GDM1 (cell line): ENCODE results near the gene GDE1.

Source experiments
- DNase-seq: peaks from one replicate; lab custom pipeline; 2025; lab: John Stamatoyannopoulos, UW

GDE1 gene

DNA sequence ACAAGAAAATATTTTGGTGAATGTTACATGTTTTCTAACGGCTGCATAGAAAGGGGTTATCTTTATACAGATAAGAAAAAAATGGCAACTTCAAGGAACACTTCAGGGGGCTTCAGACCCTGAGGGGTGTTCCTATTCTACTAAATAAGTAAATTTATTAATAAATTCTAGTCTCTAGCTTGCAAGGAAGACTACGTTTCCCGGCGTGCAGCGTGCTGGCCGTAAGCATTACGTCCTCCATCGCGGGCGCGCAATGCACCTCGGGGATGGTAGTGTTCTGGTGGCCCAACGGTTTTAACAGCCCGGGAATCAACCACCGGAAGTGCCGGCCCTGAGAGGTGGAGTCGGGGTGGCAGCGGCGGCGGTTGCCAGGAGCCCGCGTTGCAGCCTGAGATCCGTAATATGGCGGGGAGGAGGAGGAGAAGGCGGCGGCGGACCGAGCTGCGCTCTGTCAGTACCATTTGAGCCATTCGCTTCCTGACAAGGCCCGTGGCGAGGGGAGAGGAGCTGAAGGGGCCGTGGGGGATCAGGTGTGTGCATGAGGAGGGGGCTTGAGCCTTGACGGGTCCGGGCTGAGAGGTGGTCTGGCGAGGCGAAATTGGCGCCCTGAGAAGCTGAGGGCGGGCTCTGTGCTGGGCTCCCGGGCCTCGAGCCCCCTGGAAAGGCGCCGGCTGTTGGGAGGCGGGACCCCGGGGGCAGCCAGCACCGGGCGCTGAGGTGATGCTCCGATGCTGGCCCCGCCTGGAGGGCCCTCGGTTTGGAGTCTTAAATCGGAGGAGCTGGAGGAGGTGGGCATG is 1.9 kb upstream of the GDE1 start, which contains the start of gene CCP110:
TSS of gene CCP110 (plus strand) at position 384 of the 797 bp plus-strand sequence. CDS start 3,940 bp downstream, outside the sequence.
- DNase-seq = peak; percentile 89

DNA sequence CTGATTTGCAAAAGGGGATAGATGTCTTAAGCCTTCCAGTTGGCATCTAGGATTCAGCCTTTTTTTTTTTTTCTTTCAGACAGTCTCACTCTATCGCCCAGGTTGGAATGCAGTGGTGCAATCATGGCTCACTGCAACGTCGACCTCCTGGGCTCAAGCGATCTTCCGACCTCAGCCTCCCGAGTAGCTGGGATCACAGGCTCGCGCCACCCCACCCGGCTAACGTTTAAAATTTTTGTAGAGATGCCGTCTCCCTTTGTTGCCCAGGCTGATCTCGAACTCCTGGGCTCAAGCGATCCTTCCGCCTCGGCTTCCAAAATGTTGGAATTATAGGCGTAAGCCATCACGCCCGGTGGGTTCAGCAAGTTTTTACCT is 1.3 kb upstream of the GDE1 start:
- DNase-seq = no peak

DNA sequence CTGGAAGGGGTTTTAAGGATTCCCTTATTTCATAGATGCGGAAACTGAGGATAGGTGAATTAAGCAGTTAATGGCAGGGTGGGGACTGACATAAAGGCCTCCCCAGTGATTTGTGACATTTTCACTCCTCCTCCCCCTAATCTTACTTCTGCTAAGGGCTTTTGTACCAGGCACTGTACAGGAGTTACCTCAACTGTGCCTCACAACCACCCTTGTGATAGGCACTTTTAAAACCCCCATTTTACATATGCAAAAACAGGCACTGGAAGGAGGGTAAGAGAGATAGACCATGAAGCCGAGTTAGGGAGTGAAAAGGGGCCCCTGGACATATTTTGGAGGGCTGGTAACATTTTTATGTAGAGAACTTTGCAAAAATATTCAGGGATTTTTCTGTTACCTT is 862 bp upstream of the GDE1 start:
- DNase-seq = no peak

DNA sequence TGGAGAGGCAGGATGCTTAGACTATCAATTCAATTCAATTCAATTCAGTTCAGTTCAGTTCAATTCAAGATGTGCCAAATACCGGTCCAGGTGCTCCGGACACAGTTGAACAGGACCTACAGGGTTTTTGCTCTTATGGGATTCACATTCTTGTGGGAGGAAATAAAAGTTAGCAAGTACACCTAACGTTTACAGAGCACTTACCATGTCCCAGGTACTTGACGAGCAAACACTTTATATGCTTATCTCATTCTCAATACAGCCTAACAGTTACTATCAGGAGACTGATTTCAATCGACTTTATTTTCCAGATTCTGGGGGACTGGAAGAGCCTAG is 467 bp upstream of the GDE1 start:
- DNase-seq = no peak

DNA sequence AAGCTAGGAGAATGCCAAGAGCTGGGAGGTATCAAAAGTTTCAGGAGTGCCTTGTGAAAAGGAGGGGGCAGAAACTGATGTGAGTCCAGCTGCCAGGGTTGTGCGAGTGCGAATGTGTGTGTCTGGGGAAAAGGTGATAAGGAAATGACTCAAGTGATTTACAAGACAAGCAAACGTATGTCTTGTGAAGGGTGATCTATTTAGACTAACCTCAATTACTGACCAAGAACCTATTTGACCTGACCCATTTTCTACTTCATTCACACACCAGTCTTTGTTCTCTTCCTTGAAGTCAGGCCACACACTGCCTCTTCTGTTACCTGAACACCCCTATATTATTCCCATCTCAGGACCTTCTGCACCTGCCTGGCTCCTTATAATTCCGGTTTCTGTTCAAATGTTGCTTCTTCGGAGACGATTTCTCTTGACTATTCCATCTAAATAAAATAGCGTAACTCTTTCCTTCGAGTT is 1.0 kb downstream of the GDE1 start:
- DNase-seq = peak; percentile 2

DNA sequence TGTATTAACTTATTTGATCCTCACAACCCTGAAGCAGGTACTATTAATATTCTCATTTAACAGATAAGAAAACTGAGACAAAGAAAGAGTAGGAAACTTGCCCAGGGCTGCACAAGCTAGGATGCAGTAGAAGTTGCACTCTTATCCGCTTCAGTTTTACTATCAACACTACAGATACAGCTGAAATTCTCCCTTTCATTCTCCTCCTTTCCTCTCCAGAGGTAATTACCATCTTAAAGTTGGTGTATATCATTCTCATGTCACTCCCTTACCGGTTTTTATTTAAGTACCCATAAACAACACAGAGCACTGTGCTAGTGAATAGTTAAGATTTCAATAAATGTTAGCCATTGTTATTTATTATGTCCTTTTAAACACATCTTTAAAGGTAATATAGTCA is 3.5 kb downstream of the GDE1 start:
- no peak for DNase-seq

DNA sequence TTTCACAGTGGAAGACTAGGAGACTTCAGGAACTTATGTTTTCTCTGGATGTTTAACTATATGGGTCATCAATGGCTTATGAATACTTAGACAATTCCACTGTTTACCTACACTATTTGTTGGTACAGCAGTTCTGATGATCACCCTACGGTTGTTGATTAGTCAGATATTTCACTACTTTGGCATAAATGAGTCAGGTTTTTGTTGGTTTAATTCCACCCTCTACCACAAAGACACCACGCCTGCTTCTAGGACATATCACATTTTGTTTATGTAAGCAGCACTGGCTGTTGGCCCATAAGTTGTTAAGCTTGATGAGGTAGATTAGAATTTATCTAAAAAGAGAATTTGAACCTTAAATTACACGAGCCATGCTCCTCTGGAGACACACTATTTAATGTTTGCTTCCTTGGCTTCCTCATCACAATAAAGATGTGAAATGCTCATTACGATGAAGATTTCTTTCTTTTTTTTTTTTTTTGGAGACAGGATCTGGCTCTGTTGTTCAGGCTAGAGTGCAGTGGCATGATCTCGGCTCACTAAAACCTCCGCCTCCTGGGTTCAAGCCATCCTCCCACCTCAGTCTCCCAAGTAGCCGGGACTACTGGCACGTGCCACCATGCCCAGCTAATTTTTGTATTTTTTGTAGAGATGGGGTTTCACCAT is 4.3 kb downstream of the GDE1 start:
- DNase-seq = no peak

DNA sequence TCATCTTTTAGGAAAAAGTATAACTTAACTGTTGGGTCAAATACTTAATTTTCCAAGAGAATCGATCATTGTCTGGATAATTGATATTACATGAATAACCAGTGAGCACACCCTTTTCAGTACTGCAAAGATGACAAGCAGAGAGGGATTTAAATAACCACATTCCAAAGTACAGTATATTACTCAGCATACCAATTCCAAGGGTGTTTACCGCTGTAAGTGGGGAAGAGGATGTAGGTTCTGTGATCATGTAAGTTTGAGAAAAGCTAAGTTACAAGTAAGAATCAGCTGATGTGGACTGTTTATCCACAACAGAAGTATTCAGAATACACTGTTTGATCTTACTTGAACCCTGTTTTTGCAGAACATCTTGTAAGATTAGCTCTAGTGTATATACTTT is 6.1 kb downstream of the GDE1 start:
- DNase-seq = no peak

DNA sequence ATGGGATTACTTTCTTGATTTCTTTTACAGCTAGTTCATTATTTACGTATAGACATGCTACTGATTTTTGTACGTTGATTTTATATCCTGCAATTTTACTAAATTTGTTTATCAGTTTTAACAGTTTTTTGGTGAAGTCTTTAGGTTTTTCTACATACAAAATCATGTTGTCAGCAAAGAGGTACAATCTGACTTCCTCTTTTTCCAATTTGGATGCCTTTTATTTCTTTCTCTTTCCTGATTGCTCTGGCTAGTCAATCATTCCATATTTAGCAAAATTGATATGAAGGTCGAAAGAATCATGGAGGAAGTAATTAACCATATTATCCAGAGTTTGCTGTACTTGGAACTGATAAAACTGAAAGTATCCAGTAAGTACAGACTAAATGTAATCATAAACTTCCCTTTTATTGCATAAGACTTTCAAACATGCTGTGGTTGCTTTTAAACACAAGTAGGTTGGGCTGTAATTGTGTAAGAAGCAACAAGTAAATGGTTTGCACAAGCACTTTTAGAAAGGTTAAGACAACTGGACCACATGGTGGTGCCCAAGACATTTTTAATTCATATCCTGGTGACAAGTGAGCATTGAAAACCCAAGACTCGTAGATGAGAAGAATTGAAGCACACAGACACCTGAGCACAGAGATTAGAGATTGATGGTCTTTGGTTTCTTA is 8.4 kb downstream of the GDE1 start:
- no peak for DNase-seq

DNA sequence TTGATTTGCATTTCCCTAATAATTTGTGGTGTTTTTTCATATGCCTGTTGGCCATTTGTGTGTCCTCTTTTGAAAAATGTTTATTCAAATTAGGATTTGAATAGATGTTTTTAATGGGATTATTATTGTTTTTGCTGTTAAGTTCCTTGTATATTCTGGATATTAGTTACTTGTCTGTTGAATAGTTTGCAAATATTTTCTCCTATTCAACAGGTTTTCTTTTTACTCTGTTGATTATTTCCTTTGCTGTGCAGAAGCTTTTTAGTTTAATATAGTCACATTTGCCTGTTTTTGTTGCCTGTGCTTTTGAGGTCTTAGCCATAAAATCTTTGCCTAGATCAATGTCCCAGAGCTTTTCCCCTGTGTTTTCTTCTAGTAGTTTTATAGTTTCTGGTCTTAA is 9.6 kb downstream of the GDE1 start:
- no peak for DNase-seq

DNA sequence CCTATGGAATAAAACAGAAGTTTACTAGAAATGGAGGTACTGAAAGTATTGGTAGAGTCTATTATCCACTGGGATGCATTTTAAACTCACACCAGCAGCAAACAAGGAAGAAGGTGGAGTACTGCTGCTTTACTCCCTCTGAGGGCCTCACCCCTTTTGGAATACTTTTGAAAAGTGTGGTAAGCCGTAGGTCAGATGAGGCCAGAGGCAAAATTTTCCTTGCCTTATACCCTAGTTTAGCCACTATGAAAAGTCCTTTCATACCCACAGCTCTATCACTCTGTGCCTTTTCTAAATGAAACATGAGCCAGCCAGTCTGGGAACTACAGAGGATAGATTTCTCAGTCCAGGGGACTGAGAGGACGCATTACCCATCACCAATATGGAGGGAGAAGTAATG is 14.0 kb downstream of the GDE1 start:
- no peak for DNase-seq

DNA sequence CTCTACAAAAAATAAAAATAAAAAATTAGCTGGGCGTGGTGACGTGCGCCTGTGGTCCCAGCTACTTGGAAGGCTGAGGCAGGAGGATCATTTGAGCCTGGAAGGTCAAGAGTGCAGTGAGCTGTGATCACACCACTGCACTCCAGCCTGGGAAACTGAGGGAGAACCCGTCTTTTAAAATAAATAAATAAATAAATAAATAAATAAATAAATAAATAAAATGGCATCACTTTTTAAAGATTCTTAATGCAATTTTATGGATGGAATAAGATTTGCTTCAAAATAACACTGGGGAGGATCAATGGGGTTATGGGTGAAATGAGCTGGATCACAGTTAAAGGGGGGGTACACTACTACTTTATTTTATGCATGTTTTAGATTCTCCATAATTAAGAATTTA is 14.9 kb downstream of the GDE1 start:
- no peak for DNase-seq

DNA sequence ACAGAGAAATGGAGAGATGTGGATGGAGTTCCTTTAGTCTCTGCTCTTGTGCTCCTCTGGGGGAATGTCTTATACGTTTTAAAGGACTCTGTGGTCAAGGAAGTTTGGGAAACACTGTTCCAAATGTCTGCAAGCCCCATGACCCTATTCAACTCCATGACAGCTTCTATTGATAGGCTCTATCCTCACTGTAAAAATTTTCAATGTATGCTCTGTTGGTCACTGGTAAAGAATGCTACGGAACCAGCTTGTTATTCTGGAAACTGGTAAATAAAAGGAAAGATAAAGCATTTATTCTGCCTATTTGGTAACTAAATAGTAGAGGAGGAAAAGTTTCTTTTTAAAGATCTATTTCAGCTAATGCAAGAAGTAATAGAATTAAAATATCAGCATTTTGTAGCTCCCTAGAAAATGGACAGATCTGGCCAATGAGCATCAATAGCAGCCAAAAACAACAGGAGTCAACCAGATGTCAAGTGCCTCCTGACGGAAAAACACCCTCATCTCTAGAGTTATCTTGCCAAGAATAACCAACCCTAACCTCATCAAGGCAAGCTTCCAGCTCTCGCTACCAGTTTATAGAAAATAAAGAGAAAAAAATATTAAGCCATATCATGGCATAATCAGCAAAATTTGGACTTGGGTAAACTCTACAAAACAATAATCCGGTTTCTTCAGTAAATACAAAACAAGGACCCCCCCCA is 16.1 kb downstream of the GDE1 start:
- no peak for DNase-seq

DNA sequence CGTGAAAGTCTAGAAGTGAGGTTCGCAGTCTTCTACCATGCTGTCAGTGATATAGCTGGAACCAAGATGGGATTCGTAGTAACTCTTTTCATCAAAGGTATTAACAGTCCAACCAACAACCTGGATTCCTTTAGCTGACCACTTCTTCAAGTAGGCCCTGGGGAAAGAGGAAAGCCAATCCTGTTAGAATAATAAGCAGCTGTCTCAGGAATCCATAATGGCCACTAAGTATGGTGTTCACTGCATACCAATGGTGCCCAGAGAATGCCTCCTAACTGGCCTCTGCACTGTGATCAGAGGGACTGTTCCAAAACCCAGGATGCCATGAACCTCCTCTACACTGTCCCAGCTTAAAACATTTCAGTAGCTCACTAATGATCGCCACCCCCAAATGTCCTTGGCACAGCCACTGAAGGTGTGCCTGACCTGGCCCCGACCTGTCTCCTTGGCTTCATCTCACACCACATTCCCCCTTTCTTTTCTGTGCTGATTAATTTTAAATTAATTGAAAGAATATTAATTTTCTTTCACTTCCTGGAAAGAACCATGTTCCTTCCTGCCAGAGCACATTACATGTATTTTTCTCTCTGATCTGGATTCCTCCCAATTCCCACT is 18.3 kb downstream of the GDE1 start:
- DNase-seq = no peak

DNA sequence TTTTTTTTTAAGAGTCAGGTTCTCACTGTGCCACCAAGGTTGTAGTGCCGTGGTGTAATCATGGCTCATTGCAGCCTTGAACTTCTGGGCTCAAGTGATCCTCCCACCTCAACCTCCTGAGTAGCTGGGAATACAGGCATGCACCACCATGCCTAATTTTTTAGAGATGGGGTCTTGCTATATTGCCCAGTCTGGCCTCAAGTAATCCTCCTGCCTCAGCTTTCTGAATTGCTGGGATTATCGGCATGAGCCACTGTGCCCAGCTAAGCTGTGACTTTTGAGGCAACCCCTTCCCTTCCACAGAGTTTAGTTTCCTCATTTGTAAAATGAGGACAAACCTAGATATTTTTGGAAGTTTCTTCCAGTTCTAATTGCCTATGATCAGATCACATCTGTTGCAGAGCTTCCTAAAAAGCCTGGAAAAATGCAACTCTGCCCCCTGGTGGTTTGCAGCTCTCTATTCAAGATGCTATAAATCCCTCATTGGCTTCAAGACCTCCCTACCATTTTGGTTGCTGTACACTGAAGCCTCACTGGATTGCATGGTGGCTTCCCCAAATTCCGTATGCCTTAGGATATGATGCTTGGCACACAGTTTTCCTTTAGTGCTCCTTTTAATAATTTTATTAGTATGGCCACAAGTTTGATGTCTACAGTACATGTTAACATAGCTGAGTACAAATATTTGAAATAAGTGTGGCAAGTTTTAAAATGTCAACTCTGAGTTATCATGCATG is 19.3 kb downstream of the GDE1 start:
- peak; percentile 6 for DNase-seq

DNA sequence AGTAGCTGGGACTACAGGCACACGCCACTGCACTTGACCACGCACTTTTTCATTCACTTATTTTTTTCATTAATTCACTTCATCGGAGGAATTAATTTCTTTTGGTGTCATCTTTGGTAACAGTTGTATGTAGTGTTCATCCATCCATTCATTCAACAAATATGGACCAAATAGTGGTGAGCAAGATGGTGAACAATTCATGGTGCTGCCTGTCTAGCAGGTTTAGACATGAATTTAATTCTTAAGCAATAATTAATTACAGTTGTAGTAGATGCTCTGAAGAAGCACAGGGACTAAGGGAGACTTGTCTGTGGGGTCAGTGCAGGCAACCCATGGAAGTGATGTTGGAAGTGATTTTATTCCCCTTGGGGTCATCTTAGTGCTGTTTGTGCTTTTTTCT is 22.4 kb downstream of the GDE1 start:
- DNase-seq = no peak

DNA sequence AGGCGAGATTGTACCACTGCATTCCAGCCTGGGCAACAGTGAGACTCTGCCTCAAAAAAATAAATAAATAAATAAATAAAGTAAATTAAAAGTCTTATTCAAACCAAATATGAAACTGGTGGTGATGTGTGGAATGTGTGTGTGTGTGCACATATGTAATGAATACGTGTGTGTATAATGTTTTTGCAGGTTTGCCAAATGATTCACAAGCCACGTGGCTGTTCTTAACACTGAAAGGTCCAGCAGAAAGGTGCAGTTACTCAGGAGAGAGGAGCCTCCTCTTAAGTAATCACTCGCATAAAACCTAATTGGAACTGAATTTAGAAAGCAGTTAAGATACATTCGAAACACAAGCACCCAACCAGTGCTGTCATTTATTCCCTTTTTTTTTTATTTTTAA is 22.9 kb downstream of the GDE1 start:
- no peak for DNase-seq

DNA sequence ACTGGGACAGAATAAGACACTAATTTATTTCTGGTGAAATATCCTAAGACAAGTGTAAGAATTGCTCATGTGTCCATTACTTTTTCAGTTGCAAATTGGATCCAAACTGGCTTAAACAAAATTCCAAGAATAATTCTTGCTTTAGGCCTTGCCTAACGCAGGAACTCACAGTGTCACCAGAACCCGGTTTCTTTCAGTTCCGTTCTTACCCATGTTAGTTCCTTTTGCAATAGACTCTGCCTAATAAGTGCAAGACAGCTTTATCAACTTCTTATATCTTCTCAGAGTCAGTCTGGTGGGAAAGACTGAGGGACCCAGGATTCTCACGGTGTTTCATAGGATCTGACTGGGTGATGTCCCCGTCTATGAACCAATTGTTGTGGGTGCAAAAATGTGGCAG is 24.7 kb downstream of the GDE1 start:
- no peak for DNase-seq

DNA sequence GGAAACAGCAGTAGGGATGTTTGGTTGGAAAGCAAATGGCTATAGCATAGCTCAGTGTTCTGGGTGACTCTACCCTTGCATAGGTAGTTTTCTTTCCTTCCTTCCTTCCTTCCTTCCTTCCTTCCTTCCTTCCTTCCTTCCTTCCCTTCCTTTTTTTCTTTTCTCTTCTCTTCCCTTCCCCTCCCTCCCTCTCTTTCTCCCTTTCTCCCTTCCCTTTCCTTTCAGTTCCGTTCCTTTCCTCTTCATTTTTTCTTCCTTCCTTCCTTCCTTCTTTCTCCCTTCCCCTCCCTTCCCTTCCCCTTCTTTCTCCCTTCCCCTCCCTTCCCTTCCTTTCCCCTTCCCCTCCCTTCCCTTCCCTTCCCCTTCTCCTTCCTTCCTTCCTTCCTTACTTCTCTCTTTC is 31.3 kb downstream of the GDE1 start:
- DNase-seq = no peak

DNA sequence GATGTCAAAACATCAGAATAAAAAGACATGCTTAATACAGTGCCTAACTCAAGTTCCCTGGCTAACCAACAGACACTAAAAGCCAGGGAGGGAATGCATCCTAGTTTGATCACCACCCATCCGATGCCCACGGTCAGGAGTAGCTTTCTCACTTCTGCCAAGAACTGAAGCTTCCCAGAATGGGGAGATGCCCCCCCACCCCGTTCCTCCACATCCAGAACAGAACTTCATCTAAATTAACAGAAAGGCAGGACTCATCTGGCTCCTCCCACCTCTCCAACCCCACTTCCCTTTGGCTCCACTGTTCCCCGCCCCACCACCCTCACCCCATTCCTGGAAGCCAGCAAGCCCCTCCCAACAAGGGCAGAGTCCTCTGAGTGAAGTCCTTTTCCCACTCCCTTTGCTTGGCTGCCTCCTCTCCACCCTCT is 33.7 kb downstream of the GDE1 start:
- no peak for DNase-seq

DNA sequence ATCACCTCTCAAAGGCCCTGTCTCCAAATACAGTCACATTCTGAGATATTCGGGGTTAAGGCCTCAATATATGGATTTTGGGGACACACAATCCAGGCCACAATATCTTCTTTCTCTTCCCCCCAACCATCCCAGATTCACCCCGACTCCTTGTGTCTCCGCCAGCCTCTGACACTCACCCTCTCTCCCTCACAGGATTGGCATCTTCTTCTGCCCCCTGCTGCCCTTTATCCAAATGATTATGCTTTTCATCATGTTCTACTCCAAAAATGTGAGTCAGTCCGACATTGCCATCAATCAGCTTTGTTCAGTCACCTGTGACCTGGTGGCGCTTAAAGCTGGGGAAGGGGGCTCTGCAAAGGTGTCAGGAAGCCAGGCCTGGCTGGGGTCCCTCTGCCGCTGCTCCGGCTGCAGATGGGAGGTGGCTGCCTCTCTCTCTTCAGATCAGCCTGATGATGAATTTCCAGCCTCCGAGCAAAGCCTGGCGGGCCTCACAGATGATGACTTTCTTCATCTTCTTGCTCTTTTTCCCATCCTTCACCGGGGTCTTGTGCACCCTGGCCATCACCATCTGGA is 35.1 kb downstream of the GDE1 start:
- DNase-seq = no peak
